ENCODE results near the gene FAM118A.

The FAM118A gene

DNA sequence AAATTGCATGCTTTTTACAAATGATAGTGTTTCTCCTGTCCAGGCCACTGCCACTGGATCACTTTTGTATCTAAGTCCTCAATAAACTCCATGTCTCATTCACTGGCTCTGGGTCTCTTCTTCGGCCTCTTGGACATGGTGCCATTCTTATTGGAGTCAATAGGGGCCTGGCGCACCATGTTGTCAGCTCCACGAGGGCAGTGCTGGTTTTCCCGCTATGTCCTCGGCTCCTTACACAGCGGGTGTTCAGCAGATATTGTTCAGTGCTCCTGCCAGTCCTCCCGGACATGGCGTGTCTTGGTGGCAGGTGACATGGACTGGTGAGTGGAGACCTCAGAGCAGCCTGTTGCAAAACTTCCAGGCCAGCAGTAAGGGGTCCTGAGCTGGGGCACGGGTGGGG lies 3.6 kb upstream of the FAM118A start:
- no peak overlapping the region for H3K27ac ChIP-seq
- TF ChIP-seq, protein P1, sequence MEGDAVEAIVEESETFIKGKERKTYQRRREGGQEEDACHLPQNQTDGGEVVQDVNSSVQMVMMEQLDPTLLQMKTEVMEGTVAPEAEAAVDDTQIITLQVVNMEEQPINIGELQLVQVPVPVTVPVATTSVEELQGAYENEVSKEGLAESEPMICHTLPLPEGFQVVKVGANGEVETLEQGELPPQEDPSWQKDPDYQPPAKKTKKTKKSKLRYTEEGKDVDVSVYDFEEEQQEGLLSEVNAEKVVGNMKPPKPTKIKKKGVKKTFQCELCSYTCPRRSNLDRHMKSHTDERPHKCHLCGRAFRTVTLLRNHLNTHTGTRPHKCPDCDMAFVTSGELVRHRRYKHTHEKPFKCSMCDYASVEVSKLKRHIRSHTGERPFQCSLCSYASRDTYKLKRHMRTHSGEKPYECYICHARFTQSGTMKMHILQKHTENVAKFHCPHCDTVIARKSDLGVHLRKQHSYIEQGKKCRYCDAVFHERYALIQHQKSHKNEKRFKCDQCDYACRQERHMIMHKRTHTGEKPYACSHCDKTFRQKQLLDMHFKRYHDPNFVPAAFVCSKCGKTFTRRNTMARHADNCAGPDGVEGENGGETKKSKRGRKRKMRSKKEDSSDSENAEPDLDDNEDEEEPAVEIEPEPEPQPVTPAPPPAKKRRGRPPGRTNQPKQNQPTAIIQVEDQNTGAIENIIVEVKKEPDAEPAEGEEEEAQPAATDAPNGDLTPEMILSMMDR (conservative IDR thresholded peaks at IDR 0.05): no peak

DNA sequence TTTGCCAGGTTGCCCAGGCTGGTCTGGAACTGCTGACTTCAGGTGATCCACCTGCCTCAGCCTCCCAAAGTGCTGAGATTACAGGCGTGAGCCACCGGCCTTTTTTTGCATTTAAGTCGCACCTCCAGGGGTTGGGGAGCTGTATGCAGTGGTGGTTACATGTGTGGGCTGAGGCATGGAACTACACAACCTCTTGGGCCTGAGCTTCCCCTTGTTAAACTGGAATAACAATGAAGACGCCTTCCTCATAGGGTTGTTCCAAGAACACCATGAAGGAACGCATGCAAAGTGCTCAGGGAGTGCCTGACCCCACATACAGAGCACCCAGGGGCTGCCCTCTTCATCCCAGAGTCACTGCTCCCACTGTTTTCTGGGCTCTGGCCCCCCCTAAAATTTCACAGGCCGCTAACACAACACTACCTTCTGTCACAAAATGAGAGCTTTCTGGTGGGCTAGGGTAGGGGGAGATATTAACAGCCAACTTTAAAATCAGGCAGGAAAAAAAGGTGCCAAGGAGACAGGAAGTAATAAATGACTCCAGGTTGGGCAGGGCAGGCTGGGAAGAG lies 1.3 kb upstream of the FAM118A start:
- TF ChIP-seq, protein P1 (conservative IDR thresholded peaks at IDR 0.05): no peak
- H3K27ac ChIP-seq: peak overlapping the region; percentile 90

DNA sequence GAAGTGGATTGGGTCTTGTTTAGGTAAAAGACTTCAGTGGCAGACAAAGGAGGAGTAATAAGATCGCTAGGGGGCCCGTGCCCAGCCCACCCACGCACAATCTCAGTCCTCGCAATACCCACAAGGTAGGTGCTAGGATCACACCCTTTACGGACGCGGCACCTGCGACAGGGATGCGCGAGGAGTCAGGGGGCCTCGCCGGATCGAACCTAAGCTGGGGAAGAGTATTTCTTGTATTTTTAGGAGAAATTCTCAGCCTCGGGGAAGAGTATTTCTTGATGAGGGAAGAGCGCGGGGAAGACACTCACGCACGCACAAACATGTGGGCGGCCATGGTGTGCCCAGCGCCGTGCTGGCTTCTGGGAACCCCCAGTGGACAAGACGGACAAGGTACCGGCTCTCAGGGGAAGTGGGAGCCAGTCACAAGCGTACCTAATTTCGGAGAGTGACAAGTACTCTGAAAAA lies 745 bp upstream of the FAM118A start:
- H3K27ac ChIP-seq: peak overlapping the region; percentile 90

DNA sequence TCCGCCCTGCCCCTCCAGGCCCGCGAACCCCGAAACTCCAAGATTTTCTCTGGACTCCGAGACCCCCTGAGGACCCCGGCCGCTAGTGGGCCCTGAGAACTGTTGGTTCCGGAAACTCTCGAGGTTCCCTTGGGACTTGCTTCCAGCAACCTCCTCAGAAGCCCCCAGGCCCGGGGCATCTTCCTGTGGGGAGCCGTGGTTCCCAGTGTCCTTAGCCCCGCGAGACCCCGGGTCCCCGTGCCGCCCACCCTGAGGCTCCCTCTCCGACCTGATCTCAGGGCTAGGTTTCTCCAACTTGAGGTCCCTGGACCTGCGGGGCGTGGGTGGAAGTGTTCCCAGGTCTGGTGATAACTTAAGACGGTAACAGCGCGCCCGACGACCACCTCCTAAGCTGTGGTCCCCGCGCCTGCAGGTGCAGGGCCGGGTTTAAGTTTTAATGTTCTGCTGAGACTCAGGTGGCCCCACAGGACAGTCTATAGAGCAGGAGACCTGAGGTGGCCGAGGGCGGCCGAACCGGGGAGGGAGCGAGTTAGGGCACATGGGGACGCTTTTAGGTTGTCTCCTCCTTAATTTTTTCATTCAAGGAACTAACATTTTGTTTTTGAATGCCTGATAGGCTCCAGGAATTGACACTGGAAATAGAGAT lies 720 bp downstream of the FAM118A start:
- peak overlapping the region; percentile 90 for H3K27ac ChIP-seq
- TF ChIP-seq, protein P1 (conservative IDR thresholded peaks at IDR 0.05): no peak

More for the DNA sequence above, 745 bp upstream of the FAM118A start:
- TF ChIP-seq, protein P1 (conservative IDR thresholded peaks at IDR 0.05): no peak

DNA sequence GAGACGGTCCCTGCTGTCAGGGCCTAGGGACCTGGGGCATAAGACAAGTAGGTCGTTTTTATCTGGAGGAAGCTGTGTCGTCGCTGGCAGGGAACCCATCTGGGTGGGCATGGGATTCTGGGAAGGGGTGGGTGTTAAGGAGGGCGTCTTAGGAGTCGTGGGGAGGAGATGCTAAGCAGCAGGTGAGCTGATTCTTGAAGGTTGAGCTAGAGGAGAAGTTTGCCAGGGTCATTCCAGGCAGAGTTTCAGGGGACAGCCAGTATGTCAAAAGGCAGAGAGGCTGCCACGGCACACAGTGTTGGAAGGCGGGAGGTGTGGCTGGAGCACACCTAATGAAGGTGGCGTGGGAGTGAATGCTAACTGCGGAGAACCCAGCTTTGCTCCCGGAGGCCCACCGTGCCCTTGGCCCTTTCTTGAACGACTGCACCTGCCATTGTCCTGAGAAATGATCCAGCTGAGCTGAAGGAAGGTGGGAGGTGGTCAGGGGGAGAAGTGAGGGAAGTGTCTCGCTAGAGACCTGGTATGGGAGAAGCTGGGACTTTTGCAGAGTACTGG lies 1.3 kb downstream of the FAM118A start:
- H3K27ac ChIP-seq: peak overlapping the region; percentile 90
- TF ChIP-seq, protein P1 (conservative IDR thresholded peaks at IDR 0.05): no peak

DNA sequence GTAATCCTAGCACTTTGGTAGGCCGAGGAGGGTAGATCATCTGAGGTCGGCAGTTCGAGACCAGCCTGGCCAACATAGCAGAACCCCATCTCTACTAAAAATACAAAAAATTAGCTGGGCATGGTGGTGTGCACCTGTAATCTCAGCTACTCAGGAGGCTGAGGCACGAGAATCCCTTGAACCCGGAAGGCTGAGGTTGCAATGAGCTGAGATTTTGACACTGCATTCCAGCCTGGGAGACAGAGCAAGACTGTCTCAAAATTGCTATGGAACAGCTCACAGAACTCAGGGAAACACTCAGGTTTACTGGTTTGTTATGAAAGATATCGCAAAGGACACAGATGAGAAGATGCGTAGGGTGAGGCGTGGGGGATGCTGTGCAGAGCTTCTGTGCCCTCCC lies 2.7 kb downstream of the FAM118A start:
- no peak overlapping the region; the same call in 1 of the 2 replicates for H3K27ac ChIP-seq
- TF ChIP-seq, protein P1 (conservative IDR thresholded peaks at IDR 0.05): no peak

DNA sequence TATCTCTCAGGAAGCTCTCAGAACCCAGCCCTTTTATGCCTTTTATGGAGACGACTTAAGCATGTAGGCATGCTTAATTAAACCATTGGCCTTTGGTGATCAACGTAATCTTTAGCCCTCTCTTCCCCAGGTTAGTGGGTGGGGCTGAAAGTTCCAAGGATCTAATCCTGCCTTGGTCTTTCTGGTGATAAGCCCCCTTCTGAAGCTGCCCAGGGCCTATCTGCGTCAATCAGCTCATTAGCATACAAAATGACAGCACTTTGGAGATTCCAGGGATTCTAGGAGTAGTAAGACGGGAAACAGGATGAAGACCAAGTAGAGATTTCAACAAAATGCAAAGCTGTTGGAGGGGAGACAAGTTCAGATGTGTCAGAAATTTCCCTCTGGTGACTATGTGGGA lies 3.1 kb downstream of the FAM118A start:
- H3K27ac ChIP-seq: peak overlapping the region; percentile 75
- TF ChIP-seq, protein P1 (conservative IDR thresholded peaks at IDR 0.05): no peak
